ENCODE data around the gene PRKCH. TPM values are rescaled to one million over a fixed set of nuclear protein-coding genes. Genes with fewer than 3 reads are reported as not detected.

Gene PRKCH
- total RNA-seq, 1 experiment from 2014 or later: 5.2 TPM

GRCh38 chr14:61401461-61401860 lies 80.1 kb downstream of the PRKCH start:
- Mint-ChIP-seq H3K9me3 (no peaks in the 10 kb centered on the region), H3K4me3 (no peak overlapping the region), H3K36me3 (ENCODE audit: insufficient read depth in 1 of 3, low read depth in 3 of 3) (no peaks in the 10 kb centered on the region), H3K4me1 (peaks cover 9% of the 10 kb centered on the region in 2 experiments), H3K27ac (no peak overlapping the region), H3K27me3 (ENCODE audit: low read depth) (no peaks in the 10 kb centered on the region; the same call in none of the 2 replicates)
- H2BK20ac ChIP-seq (ENCODE audit: low read depth, low read length, poor library complexity, severe bottlenecking): no peak overlapping the region
- DNase-seq: no peak
- H3K79me1 ChIP-seq (ENCODE audit: insufficient read depth, low read depth, low read length, poor library complexity, severe bottlenecking): no peaks in the 10 kb centered on the region
- H2AFZ ChIP-seq (ENCODE audit: low read length): no peak overlapping the region
- H3K27me3 ChIP-seq (ENCODE audit: insufficient read depth, low read length): no peaks in the 10 kb centered on the region
- H3K4ac ChIP-seq (ENCODE audit: low read depth, low read length): no peak overlapping the region
- no peak overlapping the region for H4K8ac ChIP-seq (replicated peaks; ENCODE audit: insufficient read length, low read depth, low read length)
- TF ChIP-seq CTCF (conservative IDR thresholded peaks at IDR 0.05): no peak
- no peak overlapping the region for H3K9ac ChIP-seq (ENCODE audit: extremely low read depth, insufficient read length, low read length)
- H3K18ac ChIP-seq (ENCODE audit: insufficient read length, low read depth, low read length): no peak overlapping the region
- no peak overlapping the region for H2BK15ac ChIP-seq (ENCODE audit: low read depth, low read length)
- H3K14ac ChIP-seq (ENCODE audit: insufficient read depth, low read length): no peak overlapping the region
- H4K91ac ChIP-seq (ENCODE audit: insufficient read length, low read depth, low read length): no peak overlapping the region
- H2BK5ac ChIP-seq (ENCODE audit: insufficient read length, low read length): no peak overlapping the region
- no peak overlapping the region for H3K23ac ChIP-seq (ENCODE audit: insufficient read length, low read depth, low read length)
- no peak overlapping the region for H3K27ac ChIP-seq (ENCODE audit: insufficient read length, low read depth, low read length)
- no peaks in the 10 kb centered on the region for H3K23me2 ChIP-seq (ENCODE audit: insufficient read length, low read depth, low read length, poor library complexity, severe bottlenecking)
- H3K4me2 ChIP-seq (ENCODE audit: insufficient read depth, insufficient read length, low read length): no peak overlapping the region
- no peak overlapping the region for H3T11ph ChIP-seq (ENCODE audit: low read length)
- H3K4me1 ChIP-seq (ENCODE audit: insufficient read depth, low read length): no peaks in the 10 kb centered on the region; the same call in 1 of the 2 replicates
- no peak overlapping the region for H2BK120ac ChIP-seq (ENCODE audit: low read depth, low read length, poor library complexity, severe bottlenecking)
- H2AK5ac ChIP-seq (ENCODE audit: insufficient read length, low read length): no peak overlapping the region
- H4K5ac ChIP-seq (ENCODE audit: insufficient read length, low read depth, low read length): no peak overlapping the region
- no peak overlapping the region for H2BK12ac ChIP-seq (ENCODE audit: insufficient read length, low read depth, low read length)
- no CpG with 5 or more reads among the region's 2 CpGs for WGBS (ENCODE audit: extremely low coverage, insufficient read length, low lambda C conversion rate)
- H4K20me1 ChIP-seq (ENCODE audit: control insufficient read depth, insufficient read depth, insufficient read length): no peaks in the 10 kb centered on the region
- no peaks in the 10 kb centered on the region for H3K79me2 ChIP-seq (ENCODE audit: insufficient read depth, low read length)
- H3K9me3 ChIP-seq (ENCODE audit: control insufficient read depth, low read depth, low read length): no peaks in the 10 kb centered on the region
- no peak overlapping the region for H3K56ac ChIP-seq (ENCODE audit: insufficient read length, low read depth, low read length)
